Posterior cingulate gyrus (tissue), 11 donors: Measurements from ENCODE around the gene SLC25A21.
"Not testable (repeated sequence)": the region's sequence is repeated elsewhere in the genome, so short reads cannot be mapped to it uniquely, and the experiment has no call there.

Experiments
- DNase-seq, 10 donors: peaks; one replicate each; pipeline versions ENCODE4 v3.0.0 to v3.0.0-alpha.2; 2020 to 2021; ENCODE audit warnings: mixed read lengths in 3 of 10
- intact Hi-C: fragments of 100-400 bp; cut with DNase I; formaldehyde crosslinking; loops from one replicate; pipeline ENCODE4 v1.15.1; 2023

The SLC25A21 gene

DNA sequence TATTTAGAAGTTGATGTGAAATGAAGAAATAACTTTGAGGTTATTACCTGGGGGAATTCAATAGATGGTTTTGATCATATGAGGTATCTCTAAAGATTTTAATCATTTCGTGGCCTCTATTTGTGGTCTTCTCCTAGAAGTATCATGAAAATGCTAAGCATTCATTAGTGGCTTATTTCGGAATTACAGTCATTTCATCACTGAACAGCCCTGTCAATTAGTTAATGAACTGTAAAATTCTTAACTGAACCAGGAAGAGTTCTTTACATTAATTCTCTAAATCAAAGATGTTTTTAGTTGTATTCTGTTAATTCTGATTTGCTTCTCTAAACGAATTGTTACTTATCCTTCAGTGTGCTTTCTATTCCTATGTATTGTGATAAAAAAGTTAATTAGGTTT, 261.8 kb downstream of the SLC25A21 start:
- DNase-seq = no peak
- intact Hi-C loops = no loop called here

DNA sequence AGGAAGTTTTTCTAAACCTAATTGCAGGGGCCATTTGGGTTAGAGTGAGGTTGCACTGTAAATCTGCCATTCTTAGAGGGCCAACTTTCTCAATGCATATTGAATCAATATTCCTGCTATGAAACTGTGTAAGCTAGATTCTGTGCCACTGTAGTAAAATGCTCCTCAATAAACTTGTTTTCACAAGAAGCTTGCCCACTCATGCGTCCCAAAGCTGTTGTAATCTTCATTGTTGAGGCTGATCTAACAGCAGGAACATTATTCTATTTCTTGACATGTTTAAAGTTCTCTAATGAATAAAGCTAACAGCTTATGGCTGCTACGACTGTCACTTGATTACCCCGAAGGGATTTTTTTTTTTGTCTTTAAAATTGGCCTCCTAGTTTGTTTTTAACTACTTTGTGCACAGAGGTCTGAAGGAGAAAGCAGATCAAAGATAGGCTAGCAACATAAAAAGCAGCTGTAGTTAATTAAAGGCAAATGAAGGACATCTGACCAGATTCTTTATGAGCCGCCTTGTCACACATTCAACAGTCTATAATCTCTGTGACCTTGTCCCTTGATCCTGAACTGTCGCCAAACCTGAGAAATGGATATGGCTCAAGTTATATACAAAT, 267.0 kb downstream of the SLC25A21 start:
- DNase-seq = no peak
- intact Hi-C loops = no loop called here

DNA sequence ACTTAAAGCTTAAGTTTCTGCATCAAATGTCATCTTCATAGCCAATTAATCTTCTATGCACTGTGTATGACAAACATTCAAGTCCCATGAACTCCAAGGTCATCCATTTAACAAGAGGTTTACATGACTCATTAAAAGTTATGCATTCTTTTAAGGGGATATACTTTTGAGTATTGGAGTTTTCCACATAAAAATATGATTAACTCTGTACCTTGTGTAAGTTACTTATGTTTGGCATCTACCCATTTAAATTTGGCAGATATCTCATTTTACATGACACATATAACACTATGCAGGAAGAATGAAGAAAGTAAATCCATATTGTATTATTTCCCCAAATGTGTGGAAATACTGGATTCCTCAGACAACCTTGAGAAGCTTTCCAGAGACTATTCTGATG, 270.5 kb downstream of the SLC25A21 start:
- DNase-seq = no peak
- intact Hi-C loops = no loop called here

DNA sequence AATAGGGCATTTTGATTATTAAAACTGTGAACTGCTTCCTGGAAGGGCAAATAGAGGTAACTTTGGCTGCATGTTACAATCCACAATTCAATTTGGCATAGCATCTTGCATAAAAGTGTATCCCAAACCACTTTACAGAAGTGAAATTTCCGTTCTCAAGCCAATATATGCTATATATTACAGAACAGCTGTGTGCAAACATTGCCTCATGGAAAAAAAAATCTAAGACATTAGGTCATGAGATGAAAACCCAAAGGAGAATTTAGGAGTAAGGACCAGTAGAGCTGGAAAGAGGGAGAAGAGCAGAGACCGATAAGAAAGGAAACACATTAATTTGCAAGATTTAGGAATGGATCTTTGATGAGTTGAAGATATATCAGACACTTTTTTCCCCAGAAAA, 271.6 kb downstream of the SLC25A21 start:
- no peak for DNase-seq
- intact Hi-C loops = no loop called here

DNA sequence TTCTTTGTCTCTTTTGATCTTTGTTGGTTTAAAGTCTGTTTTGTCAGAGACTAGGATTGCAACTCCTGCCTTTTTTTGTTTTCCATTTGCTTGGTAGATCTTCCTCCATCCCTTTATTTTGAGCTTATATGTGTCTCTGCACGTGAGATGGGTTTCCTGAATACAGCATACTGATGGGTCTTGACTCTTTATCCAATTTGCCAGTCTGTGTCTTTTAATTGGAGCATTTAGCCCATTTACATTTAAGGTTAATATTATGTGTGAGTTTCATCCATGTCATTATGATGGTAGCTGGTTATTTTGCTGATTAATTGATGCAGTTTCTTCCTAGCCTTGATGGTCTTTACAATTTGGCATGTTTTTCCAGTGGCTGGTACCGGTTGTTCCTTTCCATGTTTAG, 276.1 kb downstream of the SLC25A21 start:
- DNase-seq, intact Hi-C loops: not testable (repeated sequence)

DNA sequence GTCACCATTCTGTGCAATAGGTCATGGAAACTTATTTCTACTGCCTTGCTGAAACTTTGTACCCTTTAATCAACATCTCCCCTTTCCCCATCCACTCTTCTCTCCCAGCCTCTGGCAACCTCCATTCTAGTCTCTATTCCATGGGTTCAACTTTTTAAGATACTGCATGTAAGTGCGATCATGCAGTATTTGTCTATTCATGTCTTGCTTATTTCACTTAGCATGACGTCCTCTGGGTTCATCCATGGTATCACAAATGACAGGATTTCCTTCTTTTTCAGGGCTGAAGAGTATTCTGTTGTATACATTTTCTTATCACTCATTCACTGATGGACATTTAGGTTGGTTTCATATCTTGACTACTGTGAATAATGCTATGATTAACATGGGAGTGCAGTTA, 288.4 kb downstream of the SLC25A21 start:
- intact Hi-C loops = no loop called here
- DNase-seq = no peak

DNA sequence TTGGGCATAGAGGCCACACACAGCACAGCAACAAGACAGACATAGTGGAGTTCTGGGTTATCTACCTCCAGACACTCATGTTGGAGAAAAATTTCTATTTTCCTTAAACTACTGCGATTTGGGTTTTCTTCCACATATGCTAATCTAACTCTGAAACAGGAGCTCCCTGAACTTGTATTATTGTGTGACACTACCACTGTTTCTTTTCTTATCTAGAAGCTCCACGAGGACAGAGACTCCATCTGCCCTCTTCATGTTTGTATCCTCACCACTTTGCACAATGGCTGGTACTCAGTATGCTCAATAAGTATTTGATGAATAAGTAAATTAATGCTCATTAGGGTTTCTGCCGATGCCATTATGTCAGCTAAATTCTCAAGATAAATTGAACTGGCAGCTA, 292.1 kb downstream of the SLC25A21 start:
- DNase-seq = no peak
- intact Hi-C loops = no loop called here

DNA sequence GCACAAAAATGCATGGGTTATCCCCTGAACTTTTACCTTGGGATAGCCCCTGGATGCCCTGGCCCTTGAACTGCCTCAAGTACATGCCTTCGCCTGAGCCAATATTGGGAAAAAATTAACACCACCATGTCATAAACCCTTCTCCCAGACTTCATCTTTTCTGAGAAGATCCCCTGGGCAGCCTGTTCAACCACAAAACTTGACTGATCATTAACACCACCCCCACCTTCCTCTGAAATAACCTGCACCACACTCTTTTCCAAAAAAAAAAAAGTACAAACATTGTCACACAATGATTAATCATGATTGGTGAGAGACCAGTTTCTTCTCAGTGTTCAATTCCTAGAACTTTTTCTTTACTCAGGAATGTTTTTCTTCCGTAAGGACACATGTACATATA, 292.8 kb downstream of the SLC25A21 start:
- intact Hi-C loops = no loop called here
- no peak for DNase-seq

DNA sequence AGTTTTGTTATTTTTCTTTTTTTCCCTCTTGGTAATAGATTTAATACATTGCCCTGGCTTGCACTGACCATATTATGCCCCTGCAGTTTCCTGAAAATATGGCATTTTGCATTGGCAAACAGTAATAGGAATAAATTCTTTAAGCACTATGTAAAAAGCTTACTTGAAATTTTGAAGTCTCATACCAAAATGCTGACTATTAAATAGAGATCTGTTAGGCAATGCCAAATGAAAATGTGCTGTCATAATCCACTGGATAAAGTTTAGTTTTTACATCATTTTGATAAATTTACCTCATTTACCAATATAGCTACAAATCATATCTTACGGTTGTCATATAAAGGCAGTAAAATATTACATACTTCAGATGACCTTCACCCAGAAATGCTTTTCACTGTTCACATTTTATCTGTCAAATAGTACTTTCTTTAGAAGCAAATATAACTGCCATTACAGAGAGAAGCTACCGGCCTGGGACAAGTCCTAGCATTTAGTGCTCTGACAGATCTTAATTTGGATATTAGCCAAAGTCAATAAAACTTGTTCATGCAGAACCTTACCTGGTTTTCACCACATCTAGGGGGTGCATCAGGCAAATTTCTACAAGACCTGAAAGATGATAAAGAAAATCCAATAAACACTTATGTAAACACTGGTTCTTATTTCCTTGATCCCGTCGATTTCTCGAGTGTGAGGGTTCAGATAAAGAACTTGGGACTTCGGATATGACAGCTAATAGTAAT, 297.8 kb downstream of the SLC25A21 start:
- no peak for DNase-seq
- intact Hi-C loops = no loop called here

DNA sequence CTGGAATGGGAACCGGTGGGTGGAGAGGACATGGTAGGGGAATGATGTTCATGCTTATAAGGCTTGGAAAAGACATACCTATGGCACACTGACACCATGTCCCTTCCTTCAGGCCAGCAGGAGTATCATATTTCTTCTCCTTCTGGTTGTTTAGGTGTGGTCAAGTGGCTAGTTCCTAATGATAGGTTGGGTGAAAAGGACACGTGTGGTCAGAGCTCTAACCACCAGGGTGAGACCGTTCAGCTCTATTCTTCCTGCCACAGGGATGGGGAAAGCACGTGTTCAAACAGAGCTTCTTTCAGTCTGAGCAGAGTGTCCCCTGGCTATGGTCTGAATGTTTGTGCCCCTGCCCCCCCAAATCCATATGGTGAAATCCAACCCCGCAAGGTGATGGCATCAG, 301.6 kb downstream of the SLC25A21 start:
- intact Hi-C loops = no loop called here
- no peak for DNase-seq

DNA sequence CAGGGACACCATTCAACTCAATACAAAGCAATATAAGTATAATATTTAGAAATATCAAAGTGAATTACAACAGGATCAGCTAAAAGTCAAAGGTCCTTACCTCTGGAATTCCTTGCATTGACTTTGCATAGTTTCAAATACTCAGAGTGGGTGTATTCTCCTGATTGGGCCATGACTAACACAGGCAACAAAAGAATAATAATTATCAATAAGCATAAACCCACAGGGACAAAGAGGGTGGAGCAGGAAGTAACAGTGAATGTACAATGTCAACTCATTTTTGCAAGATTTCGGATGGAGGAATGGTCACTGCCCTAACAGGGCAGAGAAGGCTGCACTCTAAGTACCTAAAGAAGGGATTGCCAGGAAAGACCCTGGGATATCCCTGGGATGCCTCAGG, 303.3 kb downstream of the SLC25A21 start:
- DNase-seq = no peak
- intact Hi-C loops = no loop called here

DNA sequence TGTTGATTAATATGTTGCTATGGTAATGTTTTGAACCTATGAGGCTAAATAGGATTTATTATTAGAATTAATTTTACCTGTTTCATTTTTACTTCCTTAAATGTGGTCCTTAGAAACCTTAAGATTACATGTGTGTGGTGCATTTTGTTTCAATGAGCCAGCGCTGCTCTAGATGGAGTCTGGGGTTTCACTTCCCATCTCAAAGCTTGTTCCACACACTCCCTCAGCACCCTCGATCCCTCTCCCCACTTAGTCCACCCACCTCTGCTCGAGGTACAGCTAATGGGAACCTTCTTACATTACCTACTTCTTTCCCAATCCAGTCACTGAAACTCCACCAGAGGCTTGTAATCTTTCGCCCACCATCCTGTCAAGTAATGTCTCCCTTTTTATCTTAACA, 305.5 kb downstream of the SLC25A21 start:
- intact Hi-C loops = no loop called here
- no peak for DNase-seq

DNA sequence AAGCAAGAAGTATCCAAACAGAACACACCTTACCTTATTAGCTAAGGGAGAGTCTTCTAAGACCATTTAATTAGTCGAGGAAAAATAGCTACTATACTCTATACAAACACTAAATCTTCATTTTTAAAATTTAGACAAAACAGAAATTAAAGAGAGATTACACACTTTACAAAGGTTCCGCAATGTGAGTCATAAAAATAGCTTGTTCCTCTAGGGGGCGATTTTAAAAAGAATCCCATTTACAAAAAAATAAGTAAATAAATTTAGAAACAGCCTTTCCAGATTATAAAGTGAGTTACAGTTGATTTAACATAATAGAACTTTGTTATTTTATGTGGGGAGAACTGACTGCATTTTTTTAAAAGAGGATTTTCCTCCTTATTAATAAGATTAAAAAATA, 309.1 kb downstream of the SLC25A21 start:
- intact Hi-C loops = no loop called here
- DNase-seq = no peak

DNA sequence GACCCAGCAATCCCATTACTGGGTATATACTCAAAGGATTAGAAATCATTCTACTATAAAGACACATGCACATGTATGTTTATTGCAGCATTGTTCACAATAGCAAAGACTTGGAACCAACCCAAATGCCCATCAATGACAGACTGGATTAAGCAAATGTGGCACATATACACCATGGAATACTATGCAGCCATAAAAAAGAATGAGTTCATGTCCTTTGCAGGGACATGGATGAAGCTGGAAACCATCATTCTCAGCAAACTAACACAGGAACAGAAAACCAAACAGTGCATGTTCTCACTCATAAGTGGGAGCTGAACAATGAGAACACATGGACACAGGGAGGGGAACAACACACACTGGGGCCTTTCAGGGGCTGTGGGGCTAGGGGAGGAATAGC, 310.2 kb downstream of the SLC25A21 start:
- intact Hi-C loops, DNase-seq: not testable (repeated sequence)

DNA sequence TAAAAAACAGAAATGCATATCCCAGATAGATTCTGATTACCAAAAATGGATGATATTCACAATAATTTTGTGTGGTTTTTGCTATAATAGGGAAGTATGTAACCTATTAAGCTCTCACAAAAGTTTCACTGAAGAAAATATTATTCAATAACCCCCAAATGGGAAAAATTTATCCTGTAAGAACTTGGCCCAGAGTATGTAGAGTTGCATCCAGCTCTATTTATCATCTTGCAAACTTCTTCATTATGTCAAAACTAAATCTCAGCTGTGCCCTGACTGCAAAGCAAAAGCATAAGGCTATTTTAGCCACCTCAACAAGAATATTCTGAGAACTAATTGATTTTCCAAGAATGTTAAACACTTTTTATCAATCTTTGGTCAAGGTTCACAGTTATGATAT, 311.6 kb downstream of the SLC25A21 start:
- intact Hi-C loops = no loop called here

DNA sequence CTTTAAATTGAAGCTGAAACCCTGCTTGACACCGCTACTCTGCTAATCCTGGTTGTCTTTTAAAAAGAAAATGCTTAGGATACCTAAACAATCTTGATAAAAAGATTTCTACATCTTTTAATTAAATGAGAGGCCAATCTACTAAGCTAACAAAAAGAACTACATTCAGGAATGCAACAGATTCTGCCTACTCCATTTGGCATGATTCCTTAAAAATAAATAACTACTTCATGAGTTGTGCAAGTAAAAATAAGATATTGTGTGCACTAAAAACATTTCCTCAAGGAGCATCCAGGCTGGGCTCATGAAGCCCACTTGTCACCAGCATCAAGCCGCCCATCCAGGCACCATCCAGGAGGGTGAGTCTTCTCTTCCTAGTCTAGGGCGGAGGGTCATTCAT, 313.3 kb downstream of the SLC25A21 start:
- intact Hi-C loops = no loop called here
- DNase-seq = no peak

More for the DNA sequence above, 311.6 kb downstream of the SLC25A21 start:
- no peak for DNase-seq

DNA sequence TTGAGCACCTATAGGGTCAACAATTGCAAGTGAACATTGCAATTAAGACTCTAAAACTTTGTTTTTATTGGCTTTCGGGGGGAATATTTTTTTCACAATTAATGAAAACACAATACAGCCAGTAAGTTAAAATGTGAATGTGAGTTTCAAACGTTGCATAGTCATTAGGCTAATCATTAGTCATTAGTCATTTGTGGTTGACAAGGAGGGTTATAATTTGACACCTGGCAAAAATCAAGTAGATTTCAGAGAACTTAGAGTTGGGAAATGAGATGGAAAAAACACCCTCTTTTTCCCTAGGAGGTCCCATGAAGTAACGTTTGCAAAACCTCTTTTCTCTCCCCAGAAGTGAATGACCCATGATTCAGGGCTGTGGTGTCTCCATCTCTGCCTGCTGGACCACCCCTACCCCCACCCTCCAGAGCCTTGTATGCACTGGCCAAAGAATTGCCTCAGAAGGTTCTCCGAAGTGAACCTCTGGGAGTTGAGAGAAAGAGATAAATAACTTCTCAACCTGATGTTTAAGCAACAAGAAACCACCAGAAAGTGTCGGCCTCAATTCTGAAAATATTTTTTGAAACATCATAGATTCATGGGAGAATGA, 314.5 kb downstream of the SLC25A21 start:
- no peak for DNase-seq
- intact Hi-C loops = no loop called here

DNA sequence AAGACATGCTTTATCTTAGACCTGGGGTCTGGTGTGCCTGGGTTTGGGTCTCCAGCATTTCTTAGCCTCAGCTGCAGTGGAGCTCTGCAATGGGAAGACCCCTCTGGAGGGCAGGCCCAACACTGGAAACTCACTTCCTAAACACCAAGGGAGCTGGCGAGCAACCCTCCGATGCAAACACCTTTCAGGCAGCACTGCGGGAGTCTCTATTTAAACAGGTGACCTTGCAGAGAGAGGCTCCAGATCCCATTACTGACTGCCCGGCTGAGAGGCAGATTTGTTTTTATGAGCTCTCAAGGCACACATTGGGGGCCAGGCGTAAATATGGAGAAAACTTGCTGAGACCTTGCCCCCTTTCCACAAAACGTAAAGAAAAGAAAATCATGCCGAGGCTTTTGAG, 315.3 kb downstream of the SLC25A21 start:
- no peak for DNase-seq
- intact Hi-C loops = no loop called here

DNA sequence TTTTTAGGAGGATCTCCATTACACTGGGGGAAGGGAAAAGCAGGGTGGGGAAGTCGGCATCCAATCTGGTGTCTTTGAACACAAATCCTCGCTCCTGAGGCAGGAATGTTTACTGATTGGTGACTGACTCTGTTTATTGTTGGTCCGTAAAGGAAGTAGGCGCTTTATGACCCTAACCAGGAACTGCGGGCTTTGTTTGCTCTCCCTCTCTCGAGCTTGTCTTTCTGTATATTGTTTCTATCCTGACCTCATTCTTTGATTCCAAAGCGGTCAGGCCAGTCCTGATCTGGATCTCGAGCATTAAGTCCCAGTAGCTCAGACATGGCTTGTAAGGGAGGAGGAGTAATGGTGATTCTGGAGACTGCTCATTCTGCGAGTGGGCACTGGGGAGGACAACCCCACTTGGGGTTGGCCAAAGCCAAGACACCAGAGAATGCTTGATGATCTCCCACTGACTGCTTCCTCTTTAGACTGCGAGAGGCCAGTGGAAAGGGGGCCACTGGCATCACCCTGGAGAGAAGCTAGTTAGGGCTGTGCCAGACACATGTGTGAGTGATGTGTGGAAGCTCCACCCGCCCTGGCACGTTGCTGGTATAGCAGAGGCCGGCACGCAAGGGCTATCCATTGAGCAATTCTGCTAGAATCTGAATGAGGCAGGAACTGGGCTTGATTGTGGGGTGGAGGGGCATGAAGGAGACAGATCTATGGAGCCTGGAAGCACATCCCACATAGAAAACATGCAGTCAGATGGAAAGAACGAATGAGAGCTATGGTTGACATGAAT, 316.1 kb downstream of the SLC25A21 start:
- no peak for DNase-seq
- intact Hi-C loops = no loop called here

DNA sequence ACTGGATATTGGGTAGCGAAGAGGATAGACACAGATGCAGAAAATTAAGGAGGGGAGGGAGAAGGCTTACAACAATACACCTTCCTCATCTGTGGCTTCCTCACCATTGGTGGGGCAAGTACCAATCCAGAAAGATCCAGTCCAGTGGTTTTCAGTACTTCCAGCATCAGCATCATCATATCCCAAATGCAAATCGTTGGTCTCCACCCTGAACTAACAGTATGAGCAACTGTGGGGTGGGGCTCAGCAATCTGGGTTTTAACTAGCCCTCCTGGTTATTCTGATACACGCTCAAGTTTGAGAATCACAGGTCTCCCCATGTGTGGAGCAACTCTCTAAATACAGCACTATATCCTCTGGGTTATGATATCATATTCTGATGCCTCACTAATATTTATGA, 317.0 kb downstream of the SLC25A21 start:
- DNase-seq = no peak
- intact Hi-C loops = no loop called here

DNA sequence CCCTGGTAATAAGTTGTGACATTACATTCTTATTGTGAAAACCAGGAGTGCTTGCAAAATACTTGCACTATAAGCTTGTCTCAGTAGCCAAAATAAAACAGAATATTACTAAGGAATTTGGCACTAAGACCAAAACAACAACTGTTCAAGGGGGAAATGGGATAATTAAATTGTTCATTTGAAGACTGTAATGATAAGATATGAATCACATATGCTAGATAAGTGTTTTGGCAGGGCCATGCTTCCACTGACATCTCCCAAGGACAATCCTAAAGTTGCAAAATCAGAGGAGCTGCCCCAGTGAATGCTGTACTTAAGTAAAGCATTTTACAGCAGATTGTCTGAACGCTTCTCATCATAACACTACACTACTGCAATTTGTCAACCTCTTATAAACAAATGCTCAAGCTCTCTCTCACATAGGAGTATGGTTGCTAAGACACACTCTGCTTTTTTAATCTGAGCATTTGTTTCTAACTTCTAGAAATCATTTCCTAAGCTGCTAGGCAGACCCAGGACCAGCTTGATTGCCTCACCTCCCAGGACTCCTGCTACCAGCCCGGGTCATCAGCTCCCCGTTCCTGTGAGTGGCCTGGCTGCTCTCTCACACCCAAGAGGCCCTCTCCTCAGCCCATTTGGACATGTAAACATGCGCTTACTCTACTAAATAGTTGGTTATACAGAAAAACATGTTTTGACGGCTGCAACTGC, 319.3 kb downstream of the SLC25A21 start:
- DNase-seq = no peak
- intact Hi-C loops = no loop called here
